ENCODE data around the gene GFI1.

GFI1 gene

GRCh38 chr1:92488416-92488815 is 1.7 kb upstream of the GFI1 start:
- no peak for DNase-seq (ENCODE audit: low spot score)

DNA sequence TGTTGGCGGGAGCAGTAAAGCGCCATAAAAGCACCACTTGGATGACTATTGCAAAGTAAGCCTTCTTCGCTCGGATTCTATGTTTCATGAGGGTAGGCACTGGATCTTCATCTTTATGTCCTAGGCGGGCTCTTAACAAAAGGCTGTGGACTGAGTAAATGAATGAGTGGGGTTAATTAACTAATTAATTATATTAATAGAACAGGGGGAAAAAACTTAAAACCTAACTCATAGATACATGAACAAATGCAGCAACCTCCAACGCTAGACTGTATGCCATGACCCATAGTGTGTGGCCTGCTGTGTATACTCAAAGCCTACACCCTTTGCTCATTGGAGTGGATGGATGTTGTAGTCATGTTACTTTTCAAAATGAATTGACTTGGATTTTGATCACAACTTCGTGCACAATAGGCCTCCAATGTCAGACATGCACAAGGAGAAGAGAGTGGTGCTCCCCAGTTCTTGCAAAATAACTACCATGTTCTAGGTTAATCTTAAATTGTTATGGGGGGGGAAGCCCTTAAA is 417 bp upstream of the GFI1 start:
- DNase-seq (ENCODE audit: low spot score) = no peak

GRCh38 chr1:92485381-92486250 is 1.1 kb downstream of the GFI1 start:
- DNase-seq (ENCODE audit: low spot score) = no peak

GRCh38 chr1:92484472-92485380 is 2.0 kb downstream of the GFI1 start:
- DNase-seq (ENCODE audit: low spot score) = no peak

DNA sequence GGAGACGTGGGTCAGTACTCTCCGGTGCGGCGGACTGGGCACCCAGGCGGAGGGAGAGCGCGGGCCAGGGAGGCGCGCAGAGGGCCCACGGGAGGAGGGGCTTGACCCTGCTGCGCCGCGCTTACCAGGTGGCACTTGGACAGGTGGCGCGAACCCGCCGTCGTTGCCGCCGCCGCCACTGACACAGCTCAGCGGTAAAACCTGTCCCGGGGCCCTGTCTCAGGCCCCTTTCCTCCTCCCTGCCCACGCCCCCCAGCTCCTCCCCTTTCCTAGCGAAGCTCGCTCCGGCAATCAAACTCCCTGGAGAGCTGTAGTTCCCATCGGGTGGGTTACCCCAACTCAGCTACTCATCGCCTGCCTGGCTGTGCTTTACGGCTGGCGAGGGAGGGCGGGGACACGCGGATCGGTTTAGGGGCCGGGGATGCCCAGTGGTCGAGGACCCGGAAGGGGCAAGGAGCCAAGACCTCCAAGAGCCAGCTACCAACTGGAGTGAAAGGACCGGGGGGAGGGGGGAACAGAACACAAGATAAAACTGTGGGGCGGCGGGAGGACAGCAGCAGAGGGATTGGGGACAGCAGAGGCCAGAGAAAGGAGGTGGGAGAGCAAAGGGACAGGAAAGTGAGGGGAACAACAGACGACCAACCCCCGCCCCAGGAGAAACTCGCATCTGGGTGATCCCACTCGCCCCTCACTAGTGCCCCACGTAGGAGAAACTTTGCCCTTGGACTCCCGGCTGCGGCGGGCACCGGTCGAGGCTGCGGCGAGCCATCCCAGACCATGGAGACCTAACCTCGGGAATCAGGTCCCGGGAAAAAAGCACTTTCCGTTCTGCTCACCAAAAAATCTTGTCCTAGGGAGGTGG is 2.9 kb downstream of the GFI1 start:
- DNase-seq (ENCODE audit: low spot score) = no peak

DNA sequence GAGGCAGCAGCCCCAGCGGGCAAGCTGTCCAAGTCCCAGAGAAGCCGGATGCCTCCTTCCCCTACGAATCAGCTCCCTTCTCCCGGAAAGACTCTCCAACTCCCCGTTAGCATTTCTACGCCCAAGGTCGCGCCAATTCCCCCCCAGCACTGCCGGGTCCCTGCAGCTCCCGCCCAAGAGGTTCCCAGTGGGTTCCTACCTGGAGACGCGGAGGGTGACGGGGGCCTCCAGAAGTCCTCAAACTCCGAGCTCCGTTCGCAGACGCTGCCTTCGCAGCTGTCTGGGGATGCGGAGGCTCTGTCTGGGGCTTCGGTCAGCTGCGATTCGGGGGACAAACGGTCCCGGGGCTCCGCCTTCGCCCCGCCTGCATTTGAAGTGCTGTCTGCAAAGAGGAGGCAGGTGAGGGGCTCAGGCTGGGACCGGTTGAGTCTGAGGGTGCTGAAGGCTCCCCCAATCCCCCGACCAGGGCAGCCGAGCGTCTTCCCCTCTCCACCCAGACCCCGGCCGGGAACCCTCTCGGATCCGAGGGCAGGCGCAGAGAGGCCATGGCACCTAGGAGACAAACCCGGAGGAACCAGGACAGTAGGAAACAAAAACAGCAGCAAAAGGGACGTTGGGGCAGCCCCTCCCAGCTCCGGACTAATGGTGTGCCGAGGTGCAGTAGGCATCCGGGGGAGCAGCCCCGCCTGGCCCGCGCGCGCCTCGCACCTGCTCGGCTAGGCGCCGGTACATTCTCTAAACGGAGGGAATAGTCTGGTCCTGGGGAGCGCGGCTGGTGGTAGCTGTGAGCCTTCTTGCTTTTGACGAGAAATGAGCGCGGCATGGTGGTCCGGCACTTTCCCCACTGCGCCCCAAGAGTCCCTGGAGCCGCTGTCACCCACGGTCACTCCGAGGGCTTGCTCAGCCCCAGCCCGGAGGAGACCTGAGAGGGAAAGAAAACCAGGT is 3.8 kb downstream of the GFI1 start:
- DNase-seq (ENCODE audit: low spot score) = peak; percentile 33

DNA sequence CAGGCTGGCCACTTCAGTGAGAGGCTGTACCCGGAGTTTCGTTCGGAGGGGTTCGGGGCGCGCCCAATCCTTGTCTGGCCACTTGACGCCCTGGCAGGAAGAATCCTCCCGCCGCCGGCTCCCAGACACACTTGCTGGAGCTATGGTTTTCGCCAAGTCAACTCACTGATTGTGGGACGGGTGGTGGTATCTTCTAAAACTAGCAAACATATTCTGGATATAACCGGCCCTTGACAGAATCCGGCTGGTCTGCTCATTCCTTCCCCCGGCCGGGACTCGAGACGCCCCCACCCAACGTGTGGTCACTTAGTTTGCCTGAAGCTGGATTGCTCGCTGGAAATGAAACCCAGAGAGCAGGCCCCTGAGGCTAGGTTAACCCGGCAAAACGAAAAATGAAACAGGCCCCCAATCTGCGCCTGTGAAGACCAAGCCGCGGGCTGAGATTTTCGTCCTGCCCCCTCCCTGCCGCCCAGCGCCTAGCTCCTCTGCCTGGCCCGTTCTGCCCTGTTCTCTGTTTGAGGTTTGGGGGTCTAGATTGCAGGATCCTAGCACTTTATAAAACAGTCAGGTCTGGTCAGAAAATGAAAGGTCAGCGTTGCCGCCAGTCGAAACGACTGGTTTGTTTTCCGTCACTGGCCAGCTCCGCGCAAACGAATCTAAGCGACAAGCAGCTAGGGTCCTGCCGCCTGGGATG is 4.6 kb downstream of the GFI1 start:
- DNase-seq (ENCODE audit: low spot score) = no peak

DNA sequence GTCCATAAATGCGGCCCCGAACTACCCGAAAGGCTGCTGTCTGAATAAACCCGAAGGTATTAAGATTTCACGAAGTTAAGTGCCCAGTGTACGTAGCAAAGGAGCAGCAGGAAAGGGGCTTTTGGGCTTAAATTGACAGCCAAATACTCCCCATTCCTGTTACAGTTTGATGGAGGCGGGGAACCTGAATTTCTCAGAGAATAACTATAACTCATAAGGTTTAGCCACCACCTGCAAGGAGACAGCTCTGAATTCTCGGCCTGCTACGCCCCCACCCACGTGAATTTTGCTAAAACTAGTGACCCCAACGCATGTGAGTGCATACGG is 5.2 kb downstream of the GFI1 start:
- no peak for DNase-seq (ENCODE audit: low spot score)

GRCh38 chr1:92480813-92481598 is 5.7 kb downstream of the GFI1 start:
- DNase-seq (ENCODE audit: low spot score) = no peak

DNA sequence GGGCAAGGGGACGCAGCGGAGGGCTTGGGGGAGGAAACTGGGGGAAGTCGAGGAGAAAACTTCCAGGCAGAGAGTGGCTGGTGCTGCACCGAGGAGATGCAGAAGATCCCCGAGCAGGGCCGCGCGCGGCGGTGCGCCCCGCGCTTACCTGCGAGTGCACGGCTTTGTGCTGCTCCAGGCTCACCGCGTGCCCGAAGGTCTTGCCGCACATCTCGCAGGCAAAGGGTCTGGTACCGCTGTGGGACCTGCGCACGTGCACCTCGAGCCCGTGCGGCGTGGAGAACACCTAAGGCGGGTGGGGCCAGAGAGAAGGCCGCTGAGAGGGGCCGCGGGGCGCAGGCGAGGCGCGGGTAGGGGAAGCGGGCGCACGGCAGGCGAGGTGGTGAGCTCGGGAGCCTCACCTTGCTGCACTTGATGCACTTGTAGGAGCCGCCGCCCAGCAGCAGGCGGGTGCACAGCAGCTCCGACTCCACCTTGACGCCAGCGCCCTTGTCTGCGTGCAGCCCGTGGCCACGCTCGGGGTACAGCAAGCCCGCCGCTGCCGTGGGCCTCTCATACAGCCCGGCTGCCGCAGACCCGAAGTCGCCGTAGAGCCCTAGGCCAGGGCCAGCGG is 6.4 kb downstream of the GFI1 start:
- DNase-seq (ENCODE audit: low spot score) = no peak

DNA sequence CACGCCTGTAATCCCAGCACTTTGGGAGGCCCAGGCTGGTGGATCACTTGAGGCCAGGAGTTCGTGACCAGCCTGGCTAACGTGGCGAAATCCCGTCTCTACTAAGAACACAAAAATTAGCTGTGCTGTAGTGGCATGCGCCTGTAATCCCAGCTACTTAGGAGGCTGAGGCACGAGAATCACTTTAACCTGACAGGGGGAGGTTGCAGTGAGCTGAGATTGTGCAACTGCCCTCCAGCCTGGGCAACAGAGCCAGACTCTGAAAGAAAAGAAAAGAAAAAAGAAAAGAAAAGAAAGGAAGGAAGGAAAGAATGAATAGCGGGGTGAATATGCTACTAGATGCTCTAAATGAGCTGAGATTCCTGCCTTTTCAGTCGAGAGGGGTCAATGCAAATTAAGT is 7.1 kb downstream of the GFI1 start:
- DNase-seq (ENCODE audit: low spot score) = no peak

DNA sequence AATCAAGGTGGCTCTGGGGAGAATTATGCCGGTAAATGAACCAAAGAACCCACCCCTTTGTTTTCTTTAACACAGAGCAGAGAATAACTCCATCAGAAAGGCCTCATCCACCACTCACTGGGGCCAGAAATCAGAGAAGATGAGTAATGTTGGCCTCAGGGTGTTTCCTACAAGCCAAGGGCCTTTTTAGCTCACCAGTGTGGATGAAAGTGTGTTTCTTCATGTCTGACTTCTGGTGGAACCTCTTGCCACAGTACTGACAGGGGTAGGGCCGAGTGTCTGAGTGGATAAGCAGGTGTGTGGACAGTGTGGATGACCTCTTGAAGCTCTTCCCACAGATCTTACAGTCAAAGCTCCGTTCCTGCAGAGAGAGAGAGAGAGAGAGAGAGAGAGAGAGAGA is 8.3 kb downstream of the GFI1 start:
- DNase-seq (ENCODE audit: low spot score) = no peak

GRCh38 chr1:92476071-92476631 is 10.6 kb downstream of the GFI1 start:
- DNase-seq (ENCODE audit: low spot score) = no peak

- no peak for DNase-seq (ENCODE audit: low spot score)
Measured at GRCh38 chr1:92475029-92475428, 11.7 kb downstream of the GFI1 start.

DNA sequence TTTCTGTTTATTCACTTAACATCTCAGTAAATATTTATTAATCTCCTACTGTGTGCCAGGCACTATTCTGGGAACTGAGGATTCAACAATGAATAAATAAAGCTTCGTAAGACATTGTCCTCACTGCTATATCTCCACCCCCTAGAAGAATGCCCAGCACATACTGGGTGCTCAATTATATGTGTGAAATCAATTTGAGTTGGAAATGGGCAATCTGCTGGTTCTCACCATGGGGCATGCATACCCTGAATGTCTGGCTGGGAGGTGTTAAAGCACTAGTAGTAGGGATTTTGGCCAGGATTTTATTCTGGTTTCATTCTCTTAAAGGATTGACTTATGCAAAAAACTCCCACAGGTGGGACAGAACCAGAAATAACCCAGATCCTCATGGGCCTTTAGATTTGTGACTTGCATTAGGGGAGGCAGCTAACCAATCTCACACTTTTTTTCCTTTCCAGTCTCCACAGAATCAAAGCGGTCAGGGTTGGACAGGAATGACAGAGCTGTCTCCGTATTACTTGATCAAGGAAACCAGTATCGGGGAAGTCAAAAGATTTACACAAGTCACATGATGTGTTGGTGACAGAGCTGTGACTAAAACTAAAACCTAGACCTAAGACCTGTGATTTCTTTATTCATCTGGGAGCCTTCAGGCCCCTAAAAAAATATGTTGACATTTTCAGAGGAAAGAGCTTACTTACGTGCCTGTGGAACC is 12.8 kb downstream of the GFI1 start:
- no peak for DNase-seq (ENCODE audit: low spot score)

- no peak for DNase-seq (ENCODE audit: low spot score)
Measured at GRCh38 chr1:92470216-92470615, 16.5 kb downstream of the GFI1 start.

DNA sequence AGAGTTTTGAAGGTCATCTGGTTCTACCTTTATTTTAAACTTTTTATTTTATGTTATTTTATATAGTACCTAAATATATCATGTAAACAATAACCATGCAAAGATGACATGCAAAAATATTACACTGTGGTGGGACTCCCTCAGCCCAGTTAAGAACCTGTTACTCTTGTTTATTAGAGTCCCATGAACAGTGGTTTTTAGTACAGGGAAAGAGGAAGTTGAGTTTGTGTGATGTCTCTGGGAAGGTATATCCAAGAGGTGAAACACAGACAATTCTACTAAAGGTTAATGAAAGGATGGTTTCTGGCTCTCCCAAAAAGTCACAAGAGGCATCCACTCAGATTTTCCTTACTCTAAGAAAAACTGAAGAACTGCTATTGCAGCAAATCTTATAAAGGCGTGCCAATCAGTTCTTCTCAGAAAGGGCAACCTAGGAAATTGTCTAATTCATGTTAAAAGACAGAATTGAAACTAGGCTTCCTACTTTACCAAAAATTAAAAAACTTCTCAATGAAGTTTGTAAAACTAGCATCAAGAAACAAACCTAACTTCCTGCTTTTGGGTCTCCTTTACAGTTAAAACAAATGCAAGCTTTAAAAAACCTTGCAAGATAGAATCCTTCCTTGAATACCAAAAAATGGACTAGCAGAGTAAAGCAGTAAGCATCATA is 19.9 kb downstream of the GFI1 start:
- no peak for DNase-seq (ENCODE audit: low spot score)

Measured in AG08396 (cell line).